Measurements from ENCODE around the gene NFIC. TPM values are rescaled to one million over a fixed set of nuclear protein-coding genes. Genes with fewer than 3 reads are reported as not detected.

The NFIC gene
- total and polyA plus RNA-seq, 2 of the 4 experiments (the other 2 are of a cell fraction) = 21.9 to 32.1 TPM

DNA sequence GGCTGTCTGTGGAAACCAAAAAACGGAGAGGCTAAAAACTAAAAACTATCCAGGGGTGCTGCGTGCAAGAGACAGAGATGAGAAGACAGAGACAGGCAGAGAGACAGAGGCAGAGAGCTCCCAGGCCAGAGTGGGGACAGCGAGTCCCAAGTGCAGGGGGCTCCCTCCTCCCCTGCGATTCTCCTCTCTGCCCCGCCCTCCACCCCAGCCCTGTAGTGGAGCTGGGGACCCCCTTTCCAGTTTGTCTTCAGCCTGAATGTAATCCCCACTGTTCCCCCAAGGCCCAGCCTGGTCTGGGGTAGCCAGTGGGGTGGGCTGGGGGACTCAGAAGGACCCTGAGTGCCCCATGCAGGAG lies 2.0 kb downstream of the NFIC start:
- peak overlapping the region; percentile 84 for H3K9ac ChIP-seq (ENCODE audit: low read depth, low read length)
- H3K9me3 ChIP-seq (ENCODE audit: control insufficient read depth, insufficient read depth, low read length) = no peaks in the 10 kb centered on the region
- H3K4me3 ChIP-seq (ENCODE audit: insufficient read depth, low read depth, low read length) = peak overlapping the region; percentile 89
- H3K23ac ChIP-seq (ENCODE audit: low read depth, low read length) = peak overlapping the region; percentile 97
- H3K18ac ChIP-seq (ENCODE audit: low read depth, low read length) = no peak overlapping the region
- H2AK9ac ChIP-seq (replicated peaks; ENCODE audit: low read depth, low read length, poor library complexity) = peak overlapping the region; percentile 94
- no peaks in the 10 kb centered on the region for H3K27me3 ChIP-seq (ENCODE audit: control insufficient read depth, insufficient read depth, low read length)
- no TSS peak for BruUV-seq (replicated peaks)
- DNase-seq (no peak), ATAC-seq (ENCODE audit: low read depth) (no peak)
- whole genome bisulfite sequencing, 2 experiments (ENCODE audit: extremely low coverage in 2 of 2, insufficient read length in 1 of 2) = no CpG with 5 or more reads among the region's 5 CpGs
- peak overlapping the region; percentile 97 for H3K27ac ChIP-seq (ENCODE audit: insufficient read depth, low read length)
- in situ Hi-C loops (cut with MboI; ENCODE audit: low sequenced_read_pairs) (no loop called here), intact Hi-C loops (cut with micrococcal nuclease) (loop anchor here (2.0 kb wide), 1 partner anchor 36 kb away; no protein-coding TSS in a partner anchor), dilution Hi-C loops (cut with HindIII; ENCODE audit: low sequenced_read_pairs, unreplicated experiment) (no loop called here)
- ChIA-PET POLR2A (ENCODE audit: unreplicated experiment) (no interaction called here), CTCF (no interaction called here)
- peaks cover 3% of the 10 kb centered on the region for H3K36me3 ChIP-seq (ENCODE audit: control insufficient read depth, insufficient read depth, low read length)
- peak overlapping the region; percentile 93 for H3K4ac ChIP-seq (ENCODE audit: low read depth, low read length)
- peak overlapping the region; percentile 93 for H3K4me2 ChIP-seq (ENCODE audit: low read depth, low read length)
- TF ChIP-seq CHD1 (IDR thresholded peaks at IDR 0.05; ENCODE audit: low read depth, low read length) = no peak
- TF ChIP-seq SMC3 (IDR thresholded peaks at IDR 0.05; ENCODE audit: low read depth, low read length) = no peak
- no peak for TF ChIP-seq MAFK (IDR thresholded peaks at IDR 0.05; ENCODE audit: low read depth, low read length)
- TF ChIP-seq, protein P1, sequence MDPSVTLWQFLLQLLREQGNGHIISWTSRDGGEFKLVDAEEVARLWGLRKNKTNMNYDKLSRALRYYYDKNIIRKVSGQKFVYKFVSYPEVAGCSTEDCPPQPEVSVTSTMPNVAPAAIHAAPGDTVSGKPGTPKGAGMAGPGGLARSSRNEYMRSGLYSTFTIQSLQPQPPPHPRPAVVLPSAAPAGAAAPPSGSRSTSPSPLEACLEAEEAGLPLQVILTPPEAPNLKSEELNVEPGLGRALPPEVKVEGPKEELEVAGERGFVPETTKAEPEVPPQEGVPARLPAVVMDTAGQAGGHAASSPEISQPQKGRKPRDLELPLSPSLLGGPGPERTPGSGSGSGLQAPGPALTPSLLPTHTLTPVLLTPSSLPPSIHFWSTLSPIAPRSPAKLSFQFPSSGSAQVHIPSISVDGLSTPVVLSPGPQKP (IDR thresholded peaks at IDR 0.05; ENCODE audit: borderline replicate concordance, low read depth, low read length) = no peak
- no peak for TF ChIP-seq CEBPB (IDR thresholded peaks at IDR 0.05; ENCODE audit: low read depth, low read length)
- TF ChIP-seq POLR2A (IDR thresholded peaks at IDR 0.05; ENCODE audit: low read depth, low read length) = no peak
- no peak for TF ChIP-seq RFX5 (IDR thresholded peaks at IDR 0.05; ENCODE audit: low read depth, low read length)
- TF ChIP-seq, protein P2, sequence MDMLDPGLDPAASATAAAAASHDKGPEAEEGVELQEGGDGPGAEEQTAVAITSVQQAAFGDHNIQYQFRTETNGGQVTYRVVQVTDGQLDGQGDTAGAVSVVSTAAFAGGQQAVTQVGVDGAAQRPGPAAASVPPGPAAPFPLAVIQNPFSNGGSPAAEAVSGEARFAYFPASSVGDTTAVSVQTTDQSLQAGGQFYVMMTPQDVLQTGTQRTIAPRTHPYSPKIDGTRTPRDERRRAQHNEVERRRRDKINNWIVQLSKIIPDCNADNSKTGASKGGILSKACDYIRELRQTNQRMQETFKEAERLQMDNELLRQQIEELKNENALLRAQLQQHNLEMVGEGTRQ (IDR thresholded peaks at IDR 0.05; ENCODE audit: low read depth, low read length) = no peak
- no peak for TF ChIP-seq RCOR1 (IDR thresholded peaks at IDR 0.05; ENCODE audit: insufficient replicate concordance, low read length)
- TF ChIP-seq MAZ (IDR thresholded peaks at IDR 0.05; ENCODE audit: borderline replicate concordance, low read depth, low read length) = no peak
- TF ChIP-seq BHLHE40 (IDR thresholded peaks at IDR 0.05; ENCODE audit: low read depth, low read length) = no peak
- TF ChIP-seq RAD21 (IDR thresholded peaks at IDR 0.05; ENCODE audit: low read length) = no peak
- TF ChIP-seq MXI1 (IDR thresholded peaks at IDR 0.05; ENCODE audit: borderline replicate concordance, low read depth, low read length) = no peak
- TF ChIP-seq NFE2L2 (IDR thresholded peaks at IDR 0.05; ENCODE audit: low read depth, low read length) = no peak
- no peak for TF ChIP-seq FOS (IDR thresholded peaks at IDR 0.05; ENCODE audit: low read depth, low read length)
- TF ChIP-seq, protein P3, sequence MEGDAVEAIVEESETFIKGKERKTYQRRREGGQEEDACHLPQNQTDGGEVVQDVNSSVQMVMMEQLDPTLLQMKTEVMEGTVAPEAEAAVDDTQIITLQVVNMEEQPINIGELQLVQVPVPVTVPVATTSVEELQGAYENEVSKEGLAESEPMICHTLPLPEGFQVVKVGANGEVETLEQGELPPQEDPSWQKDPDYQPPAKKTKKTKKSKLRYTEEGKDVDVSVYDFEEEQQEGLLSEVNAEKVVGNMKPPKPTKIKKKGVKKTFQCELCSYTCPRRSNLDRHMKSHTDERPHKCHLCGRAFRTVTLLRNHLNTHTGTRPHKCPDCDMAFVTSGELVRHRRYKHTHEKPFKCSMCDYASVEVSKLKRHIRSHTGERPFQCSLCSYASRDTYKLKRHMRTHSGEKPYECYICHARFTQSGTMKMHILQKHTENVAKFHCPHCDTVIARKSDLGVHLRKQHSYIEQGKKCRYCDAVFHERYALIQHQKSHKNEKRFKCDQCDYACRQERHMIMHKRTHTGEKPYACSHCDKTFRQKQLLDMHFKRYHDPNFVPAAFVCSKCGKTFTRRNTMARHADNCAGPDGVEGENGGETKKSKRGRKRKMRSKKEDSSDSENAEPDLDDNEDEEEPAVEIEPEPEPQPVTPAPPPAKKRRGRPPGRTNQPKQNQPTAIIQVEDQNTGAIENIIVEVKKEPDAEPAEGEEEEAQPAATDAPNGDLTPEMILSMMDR (conservative IDR thresholded peaks at IDR 0.05; ENCODE audit: low read depth, low read length) = no peak
- H2AK5ac ChIP-seq (ENCODE audit: low read depth, low read length) = peak overlapping the region; percentile 96
- H2BK120ac ChIP-seq (ENCODE audit: low read depth, low read length) = peak overlapping the region; percentile 62
- H4K91ac ChIP-seq (ENCODE audit: insufficient read depth, low read depth, low read length) = peak overlapping the region; percentile 88; the same call in 1 of the 2 replicates
- peak overlapping the region; percentile 63; the same call in 1 of the 2 replicates for H3K56ac ChIP-seq (ENCODE audit: extremely low read depth, insufficient read depth, low read length)
- peak overlapping the region; percentile 94 for H2BK5ac ChIP-seq (ENCODE audit: low read depth, low read length, poor library complexity, severe bottlenecking)
- H2BK15ac ChIP-seq (ENCODE audit: low read depth, low read length) = no peak overlapping the region
- no peak overlapping the region for H2AFZ ChIP-seq (replicated peaks; ENCODE audit: low read length, poor library complexity)
- H3K4me1 ChIP-seq (ENCODE audit: control insufficient read depth, insufficient read depth, low read length) = peaks cover 36% of the 10 kb centered on the region
- H3K79me1 ChIP-seq (ENCODE audit: low read depth in 1 of 2, low read length in 2 of 2) = peaks cover 3 to 57% of the 10 kb centered on the region in 2 experiments; a peak in 3 of 4 replicates
- H4K20me1 ChIP-seq (ENCODE audit: insufficient read depth, low read length) = peaks cover 68% of the 10 kb centered on the region
- H4K5ac ChIP-seq (ENCODE audit: low read depth, low read length) = peak overlapping the region; percentile 78
- peak overlapping the region; percentile 99 for H3K14ac ChIP-seq (replicated peaks; ENCODE audit: low read depth, low read length)
- peaks cover 2% of the 10 kb centered on the region; the same call in 1 of the 2 replicates for H3K9me1 ChIP-seq (ENCODE audit: insufficient read depth, low read length)
- H4K8ac ChIP-seq (ENCODE audit: low read depth in 2 of 2, low read length in 2 of 2) = peak overlapping the region; percentile 81 to 89; a peak in 2 of 4 replicates
- H2BK20ac ChIP-seq (ENCODE audit: low read depth, low read length) = no peak overlapping the region; the same call in 1 of the 2 replicates
